ENCODE data around the gene FGR.

FGR gene

DNA sequence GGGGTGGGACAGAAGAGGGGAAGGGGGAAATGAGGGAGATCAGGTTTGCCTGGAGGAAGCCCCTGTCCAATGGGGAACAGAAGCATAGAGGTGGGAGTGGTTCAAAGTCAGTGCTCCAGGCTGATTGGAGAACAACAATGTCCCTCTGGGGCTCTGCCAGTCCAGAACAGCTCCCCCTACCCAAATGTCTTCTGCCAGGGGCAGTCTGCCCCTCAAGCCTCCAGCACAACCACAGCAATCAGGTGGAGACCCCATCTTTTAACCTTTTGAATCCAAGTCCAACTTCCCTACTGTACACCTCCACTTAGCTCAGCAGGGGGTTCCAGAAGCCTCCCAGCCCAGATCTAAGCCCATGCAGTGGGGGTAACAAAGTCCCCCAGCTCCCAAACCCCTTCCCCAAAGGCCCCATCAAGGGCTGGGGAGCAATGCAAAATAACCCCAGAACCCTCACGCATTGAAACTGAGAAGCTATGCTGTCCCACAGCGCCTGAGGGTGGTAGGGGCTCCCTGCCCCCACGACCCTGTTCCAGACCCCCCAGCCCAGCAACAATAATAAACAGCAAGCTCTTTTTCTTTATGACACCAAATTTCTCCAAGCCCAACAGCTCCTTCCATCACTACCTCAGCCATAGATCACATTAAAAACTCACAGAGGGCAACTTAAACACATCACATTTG lies 34.3 kb downstream of the FGR start:
- no peak for DNase-seq (ENCODE audit: low read depth)

DNA sequence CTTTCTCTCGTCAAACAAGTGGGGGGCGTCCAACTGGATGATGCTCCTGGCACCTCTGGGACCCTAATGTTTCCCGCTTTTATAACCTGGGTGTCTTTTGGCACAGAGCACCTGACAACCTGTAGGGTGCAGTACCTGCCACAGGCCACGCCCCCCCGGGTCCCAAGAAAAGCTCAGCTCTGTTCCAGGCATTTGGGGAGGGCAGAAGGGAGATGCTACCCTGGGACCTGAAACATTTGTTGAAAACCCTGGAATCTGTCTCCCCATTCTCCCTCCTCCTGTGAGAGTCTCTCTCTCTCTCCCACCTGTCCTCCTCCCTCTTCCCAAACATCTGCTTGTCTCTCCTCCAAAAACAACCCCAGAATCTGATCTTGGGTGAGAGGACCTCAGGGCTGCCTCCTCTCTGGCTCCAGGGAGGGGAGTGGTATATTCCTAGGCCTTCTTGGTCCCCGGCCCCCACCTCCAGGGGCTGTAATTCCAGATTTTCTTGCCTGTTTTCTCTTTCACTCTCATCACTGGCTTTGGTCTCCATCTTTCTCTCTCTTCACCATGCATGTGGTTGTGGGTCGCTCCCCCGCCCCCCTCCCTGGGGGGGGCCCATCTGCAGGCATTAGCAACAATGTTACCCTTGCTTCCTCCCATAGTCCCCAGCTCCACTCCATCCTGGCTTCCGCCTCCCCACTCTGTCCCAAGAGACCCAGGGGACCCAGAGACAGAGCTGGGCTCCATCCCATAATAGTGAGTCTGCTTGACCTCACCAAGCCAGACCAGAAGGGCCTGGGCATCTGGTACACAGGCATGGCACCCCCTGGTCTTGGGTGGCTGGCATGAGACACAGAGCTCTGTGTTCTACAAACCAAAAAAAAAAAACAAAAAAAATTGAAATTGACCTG lies 35.1 kb downstream of the FGR start:
- DNase-seq (ENCODE audit: low read depth), result no peak

DNA sequence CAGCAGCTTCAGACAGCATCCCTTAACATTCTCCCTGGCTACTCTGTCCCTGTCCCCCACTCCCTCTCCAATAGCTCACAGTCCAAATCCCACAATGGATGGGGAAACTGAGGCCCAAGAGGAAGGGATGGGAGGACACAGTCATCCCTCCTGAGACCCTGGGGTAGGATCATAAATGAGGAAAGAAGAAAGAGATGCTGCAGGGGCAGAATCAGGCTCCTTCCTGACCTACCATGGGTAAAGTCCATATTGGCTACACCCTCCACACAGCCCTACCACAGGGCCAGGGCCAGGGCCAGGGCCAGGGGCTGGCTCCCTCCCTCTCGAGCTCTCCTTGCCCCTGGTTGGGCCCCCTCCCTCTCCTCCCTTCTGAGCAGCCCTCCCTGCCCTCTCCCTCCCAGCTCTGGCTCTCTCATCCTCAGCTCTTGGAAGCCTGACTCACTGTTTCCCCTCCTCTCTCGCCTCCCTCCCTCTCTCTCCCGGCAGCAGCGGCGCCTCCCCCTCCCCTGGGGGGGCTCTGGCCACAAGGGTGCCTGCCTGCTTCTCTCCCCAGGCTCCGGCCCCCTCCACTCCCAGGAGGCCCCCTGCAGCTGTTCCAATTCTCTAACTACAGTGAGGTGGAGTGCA lies 36.0 kb downstream of the FGR start:
- DNase-seq (ENCODE audit: low read depth), result peak; percentile 41

DNA sequence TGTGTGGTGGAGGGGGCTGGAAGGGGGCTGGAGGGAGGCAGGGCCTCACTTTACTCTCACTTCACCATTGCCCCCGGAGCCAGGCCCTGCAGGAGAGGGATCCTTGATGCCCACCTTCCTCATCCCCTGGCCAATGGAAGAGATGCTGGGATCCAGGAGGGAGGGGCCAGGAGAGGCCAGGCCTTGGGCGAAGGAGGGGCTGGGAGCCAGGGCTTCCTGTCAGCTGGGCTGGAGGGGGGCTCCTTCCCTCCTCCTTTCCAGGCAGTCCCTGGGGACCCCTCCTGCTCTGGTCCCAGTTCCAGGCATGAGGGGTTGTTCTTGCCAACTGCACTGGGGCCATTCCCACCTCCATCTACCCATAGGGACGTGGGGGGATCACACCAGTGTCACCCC lies 36.7 kb downstream of the FGR start:
- DNase-seq (ENCODE audit: low read depth), result no peak

DNA sequence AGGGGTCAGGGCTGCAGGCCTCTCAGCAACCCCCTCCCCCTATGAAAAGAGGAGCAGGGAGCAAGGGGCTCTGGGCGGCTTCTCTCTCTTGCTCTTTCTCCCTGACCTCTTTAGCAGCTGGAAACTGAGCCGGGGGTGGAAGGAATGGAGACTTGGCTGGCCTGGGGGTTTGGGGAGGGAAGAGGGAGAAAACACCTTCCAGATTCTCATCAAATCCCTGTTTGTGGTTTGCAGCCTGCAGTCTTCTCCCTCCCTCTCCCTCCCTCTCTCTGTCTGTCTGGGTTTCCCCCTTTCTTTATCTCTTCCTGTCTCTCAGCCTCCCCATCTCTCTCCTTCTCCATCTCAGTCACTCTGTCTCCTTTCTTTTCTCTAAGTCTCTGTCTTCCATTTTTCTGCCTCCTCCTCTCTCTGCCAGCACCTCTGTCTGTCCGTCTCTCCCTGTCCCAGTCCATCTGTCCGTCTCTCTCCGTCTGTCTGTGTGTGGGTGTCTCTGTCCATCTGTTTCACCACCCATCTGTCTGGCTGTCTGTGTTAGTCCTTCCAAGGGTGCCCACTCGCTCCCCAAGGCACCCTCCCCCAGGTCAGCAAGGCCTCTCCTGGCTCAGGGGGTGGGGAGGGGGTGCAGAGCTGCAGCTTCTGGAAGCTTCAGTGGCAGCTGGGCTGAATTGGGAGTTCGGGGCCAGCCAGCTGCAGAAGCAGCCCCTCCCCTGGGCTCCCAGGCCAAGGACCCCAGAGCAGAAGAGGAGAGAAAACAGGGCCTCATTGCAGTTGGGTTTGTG lies 37.3 kb downstream of the FGR start:
- DNase-seq (ENCODE audit: low read depth), result no peak

DNA sequence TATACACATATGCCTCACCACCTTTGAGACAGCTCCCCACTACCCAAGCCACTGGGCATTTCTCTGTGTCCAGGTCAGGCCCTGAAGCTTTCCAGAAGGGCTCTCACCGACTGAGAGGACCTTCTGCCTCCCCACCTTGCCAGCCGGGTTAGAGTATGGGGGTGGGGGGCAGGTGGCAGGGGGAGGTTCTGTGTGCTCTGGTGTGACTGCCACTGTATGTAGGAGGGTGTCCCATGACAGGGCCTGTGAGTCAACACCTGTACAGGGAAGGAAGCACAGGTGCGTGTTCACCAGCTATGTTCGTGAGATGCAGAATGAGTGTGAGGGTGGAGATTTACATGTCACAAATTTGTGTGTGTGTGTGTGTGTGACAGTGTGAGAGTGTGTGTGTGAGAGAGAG lies 38.0 kb downstream of the FGR start:
- no peak for DNase-seq (ENCODE audit: low read depth)

DNA sequence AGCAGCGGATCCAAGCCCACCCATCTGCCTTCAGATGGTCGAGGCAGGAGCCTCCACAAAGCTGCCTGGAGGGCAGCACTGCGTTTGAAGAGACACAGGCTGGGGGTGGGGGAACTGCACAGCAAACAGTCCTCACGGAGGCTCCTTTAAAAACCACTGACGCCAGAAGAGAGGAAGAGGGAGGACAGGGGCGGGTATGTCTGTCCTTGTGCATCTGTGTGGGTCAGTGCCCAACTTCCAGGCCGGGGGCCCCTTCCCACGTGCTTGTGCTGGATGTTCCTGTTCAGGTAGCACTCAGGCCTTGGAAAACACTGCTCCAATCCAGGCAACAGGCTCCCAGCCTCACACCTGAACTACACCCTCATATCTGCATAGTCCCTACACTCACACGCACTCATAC lies 38.7 kb downstream of the FGR start:
- no peak for DNase-seq (ENCODE audit: low read depth)

DNA sequence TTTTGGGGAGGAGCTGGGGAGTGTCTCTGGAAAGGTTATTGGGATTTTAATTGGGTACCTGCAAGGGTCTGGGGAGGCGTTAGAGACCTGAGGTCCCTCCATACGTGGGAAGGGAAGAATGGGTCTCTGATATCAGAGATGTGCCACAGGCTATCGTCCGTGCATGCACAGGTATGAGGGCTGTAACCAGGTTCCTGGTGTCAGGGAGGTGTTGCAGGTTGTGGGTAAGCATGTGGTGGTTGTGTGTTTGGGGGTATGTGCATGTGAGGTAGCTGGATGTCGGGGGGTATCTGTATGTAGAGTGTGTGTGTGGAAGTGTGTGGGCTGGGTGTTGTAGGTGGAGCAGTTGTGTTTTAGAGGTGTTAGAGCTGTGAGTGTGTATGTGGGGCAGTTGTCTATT lies 39.4 kb downstream of the FGR start:
- no peak for DNase-seq (ENCODE audit: low read depth)

DNA sequence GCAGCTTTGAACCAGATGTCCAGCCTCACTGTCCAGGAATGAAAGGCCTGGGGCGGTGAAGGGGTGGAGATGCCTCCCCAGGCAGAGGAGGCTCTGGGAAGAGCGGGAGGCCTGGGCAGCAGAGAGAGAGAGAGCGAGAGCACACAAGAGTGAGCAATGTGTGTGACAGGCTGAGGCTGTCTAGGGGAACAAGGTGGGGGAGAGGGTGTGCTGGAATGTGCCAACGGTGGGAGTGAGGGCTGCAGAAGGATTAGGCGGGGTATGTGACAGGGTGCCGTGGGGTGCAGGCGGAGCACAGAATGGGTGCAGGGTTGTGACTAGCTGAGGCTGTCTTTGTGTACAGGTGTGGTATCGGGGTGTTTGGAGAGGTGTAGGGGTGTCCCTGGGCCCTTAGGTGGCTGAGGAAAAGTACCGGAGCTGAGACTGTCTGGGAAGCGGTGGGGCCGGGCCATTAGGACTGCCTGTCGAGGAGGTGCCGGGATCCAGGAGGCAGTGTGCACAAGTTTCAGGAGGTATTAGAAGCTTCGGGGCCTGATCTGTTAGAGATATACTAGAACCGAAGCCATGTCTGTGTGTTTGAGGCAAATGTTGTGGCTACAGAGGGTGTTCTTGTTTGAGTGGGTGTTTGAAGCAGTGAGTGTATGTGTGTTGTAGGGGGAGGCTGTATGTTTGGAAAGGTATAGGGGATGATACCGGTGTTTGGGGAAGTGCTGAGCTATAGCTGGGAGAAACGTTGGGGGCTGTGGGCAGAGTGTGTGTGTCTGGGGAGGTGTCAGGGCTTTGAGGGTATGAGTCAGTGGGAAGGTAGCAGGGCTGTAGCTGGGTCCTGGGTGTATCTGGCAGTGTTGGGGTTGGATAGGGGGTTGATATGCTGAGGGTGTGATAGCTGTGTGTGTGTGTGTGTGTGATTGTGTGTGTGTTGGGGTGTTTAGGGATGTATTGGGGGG lies 40.1 kb downstream of the FGR start:
- no peak for DNase-seq (ENCODE audit: low read depth)

DNA sequence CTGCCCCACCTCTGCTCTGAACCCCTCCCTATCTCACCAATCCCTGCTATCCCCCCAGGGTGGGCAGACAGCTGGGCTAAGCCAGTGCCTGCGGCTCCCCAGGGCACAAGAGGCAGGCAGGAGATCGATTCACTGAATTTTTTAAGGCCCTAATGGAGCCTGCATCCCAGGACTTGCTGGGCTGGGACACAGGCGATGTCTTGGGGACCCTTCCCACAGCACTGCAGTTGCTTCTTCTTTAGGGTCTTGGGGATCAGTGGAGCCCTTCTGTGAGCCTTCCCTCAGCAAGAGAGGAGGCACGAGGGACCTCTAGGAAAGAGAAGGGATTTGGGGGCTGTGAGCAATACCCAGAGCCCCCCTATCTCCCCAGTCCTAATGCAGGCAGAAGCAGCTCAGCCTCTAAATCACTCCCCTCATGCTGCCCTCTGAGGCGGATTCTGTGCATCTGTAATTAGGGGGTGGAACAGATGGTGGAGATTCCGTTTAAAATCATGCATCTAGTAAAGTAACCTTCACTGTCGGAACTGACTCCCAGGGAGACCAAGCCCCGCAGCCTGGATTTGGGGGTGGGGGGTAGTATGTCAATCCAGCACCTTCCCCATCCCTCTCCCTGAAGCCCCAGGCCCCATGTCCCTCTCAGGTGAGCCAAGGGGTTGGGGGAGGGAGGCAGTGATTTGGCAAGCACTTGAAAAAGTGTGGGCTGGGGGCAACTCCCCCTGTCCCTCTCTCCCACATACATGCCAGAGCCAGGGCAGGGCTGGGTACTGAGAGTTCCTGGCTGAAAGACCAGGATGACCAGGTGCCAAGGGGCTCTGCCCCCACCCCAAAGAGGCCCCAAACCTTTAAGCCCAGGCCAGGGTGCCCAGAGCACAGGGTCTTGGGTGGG lies 41.1 kb downstream of the FGR start:
- DNase-seq (ENCODE audit: low read depth), result no peak

DNA sequence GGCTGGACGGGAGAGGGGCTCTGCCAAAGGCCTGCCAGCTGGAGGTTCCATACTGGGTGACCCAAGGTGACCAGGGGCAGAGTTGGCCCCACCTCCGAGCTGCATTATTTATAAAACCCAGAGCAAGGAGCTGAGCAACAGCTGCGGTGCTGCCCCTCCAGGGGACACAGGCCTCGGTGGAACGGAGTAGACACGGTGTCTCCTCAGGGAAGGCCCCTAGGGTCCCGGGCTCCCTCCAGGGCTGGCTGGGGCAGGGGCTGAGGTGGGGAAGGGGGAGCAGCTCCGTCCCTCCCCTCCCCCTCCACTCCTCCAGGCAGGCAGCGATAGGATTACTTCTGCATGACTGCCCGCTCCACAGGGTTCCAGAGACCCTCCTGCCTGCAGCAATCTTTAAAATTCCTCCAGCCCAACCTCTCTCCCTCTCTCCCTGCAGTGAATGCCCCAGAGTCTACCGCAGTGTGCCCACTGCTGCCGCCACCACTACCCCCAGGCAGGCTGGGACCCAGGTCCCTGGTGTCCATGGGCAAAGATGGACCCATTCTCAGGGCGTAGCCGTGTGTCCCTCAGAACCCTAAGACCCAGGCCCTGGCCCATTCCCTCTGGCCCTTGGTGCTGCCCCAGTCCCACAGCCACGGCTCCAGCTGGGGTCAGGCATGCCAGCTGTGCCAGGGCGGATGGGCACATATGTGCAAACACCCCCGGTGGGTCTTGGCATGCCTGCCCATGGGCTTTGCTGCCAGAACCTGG lies 41.9 kb downstream of the FGR start:
- DNase-seq (ENCODE audit: low read depth), result no peak

DNA sequence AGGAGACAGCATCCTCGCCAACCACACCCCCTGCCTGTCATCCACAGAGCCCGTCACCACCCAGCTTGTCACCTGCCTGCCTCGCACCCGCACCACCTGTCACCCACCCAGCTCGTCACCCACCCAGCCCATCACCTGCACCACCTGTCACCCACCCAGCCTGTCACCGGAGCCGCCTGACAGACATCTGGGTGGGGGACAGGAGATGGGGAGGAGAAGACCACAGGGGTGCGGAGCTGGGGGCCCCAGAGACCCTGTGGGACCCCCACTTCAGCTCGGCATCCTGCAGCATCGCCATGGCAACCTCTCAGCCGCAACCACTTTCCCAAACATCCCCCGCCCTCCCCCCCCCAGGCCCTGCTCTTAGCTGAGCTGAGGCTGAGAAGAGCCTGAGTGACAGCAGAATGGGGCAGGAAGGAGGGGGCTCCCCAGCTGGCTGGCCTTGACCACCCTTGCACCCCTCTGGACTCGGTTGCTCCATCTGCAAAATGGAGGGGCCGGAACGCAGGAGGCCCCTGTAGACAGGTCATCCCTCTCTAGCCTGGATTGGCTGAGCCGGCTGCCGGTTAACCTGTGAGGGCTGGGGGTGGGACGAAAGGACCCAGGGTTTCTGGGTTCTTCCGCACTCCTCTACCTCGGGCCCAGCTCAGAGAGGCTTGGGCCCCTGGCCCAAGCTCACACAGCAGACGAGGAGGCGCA lies 42.6 kb downstream of the FGR start:
- DNase-seq (ENCODE audit: low read depth), result no peak

DNA sequence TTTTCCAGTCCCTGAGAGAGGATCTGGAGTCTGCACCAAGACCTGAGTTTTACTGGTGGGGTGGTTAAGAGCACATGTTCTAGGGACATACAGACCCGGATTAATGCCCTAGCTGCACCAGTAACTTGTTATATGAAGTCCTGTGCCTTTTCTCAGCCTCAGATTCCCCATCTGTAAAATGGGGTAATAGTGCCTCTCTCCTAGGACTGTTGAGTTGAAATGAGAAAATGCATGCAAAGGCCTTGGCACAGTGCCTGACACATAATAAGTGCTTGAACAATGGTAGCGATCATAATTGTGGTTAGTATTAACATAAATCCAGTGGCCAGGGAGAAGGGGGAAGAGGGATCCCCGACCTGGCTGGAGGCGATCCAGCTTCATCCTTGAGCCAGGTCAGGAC lies 43.4 kb downstream of the FGR start:
- no peak for DNase-seq (ENCODE audit: low read depth)

DNA sequence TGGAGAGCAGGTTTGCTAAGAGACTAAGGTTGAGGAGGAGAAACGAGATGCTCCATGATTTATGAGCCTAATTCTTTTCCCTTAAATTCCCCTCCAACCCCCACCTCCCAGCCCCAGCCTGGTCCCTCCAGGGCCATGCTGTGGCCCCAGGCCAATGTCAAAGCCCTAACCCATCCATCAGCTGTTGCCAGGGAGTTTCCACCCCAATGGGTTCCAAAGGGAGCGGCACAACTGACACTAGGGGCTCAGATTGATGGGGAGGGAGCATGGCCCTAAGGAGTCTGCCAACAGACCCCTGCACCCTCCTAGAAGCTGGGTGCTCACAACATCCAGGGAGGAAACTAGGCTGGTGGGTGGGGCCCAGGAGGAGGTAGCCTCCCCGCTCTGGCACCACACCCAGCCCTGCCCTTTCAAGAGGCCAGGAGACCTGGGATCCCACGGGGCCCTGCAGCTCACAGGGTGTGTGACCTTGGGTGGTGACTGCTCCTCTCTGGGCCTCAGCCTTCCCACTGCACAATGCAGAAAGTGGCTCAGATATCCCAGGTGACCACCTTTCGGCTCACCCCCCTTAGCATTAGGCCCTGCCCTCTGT lies 44.0 kb downstream of the FGR start:
- no peak for DNase-seq (ENCODE audit: low read depth)

DNA sequence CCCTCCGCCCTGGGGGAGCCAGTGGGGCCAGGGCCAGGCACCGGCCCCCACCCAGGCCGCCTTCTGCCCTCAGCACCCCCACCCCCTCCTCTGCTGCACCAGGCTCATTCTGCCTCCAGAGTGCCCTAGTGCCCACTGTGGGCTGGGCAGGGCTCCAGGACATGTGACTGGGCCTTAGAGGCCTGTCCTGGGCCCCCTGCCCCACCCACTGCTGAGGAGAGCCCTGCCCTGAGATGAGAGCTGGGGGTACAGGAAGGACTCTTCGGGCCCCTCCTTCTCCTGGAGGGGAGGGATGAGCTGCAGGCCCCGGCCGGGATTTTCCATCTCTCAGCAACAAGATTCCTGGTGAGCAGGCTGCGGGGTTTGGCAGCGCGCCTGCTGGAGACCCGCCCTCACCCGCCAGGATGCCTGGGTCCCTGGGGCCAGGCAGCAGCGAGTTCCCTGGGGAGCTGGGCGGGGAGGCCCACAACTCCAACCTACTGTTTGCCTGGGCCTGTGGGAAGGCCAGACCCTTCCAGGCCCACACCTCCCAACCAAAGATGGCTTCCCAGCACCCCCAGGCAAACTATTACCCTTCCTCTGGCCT lies 45.1 kb downstream of the FGR start:
- no peak for DNase-seq (ENCODE audit: low read depth)

DNA sequence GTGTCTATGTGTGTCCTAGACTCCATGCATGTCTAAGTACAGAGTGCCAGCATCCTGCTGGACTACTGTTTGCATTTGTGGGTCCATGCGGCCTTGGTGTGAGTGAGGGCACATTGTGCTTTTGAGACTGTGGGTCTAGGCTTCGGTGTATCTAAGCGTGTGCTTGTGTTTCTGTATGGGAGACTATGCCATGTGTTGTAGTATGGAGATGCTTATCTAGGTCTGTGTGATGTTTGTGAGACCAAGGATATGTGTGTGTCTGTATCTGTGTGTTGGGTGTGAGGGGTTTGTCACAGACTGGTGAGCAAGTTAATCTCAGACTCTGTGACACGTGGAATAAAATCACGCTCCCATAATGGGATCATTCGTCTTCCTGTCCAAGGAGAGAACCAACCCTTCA lies 45.5 kb downstream of the FGR start:
- DNase-seq (ENCODE audit: low read depth), result no peak

DNA sequence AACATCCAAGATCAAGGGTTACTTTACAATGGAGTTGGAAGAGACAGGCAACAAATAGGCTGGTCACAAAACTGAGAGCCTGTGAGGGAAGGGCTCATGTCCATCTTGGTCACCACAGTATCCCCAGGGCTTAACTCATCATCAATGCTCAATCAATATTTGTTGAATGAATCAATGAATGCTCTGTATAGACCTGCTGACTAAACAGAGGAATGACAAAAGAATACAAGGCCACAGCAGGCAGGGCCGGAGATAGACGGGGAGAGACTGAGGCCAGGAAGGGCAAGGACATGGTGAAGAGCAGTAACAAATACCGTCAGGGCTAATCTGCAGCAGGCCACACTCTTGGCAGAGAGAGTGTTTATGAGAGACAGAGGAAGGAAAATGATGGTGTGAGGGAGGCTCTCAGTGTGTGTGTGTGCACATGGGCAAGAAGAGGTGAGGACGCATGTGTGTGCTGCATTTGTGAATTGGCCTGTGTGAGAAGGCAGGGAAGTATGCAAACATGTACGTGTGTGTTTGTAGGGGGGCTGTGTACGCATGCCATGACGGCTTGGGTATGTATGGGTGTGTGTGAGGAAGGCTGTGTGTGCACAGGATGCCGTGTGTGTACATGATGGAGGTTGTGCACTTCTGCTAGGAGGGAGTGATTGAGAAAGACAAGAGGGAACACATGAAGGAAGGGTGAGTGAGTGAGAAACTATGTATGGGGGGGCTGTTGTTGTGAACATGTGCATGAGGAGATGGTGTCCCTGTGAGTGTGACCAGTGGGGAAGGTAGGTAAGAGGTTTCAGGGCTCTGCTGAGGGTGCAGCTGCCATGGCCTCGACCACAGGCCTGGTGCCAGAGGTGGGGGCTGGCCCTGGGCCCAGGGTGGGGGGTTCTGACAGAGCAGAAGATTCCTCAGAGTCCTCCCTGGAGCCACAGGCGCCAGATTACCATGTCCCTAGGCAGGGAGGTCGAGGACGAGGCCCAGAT lies 46.4 kb downstream of the FGR start:
- DNase-seq (ENCODE audit: low read depth), result no peak

All from stimulated activated CD8-positive, alpha-beta memory T cell treated with anti-CD3 and anti-CD28 coated beads, Interleukin-12 subunit alpha, Interleukin-12 subunit beta, amount 100 ng/mL, for 4 hours (primary cell).